Measurements from ENCODE around the gene CASP10. TPM values are rescaled to one million over a fixed set of nuclear protein-coding genes. Genes with fewer than 3 reads are reported as not detected.
"Not testable (repeated sequence)": the region's sequence is repeated elsewhere in the genome, so short reads cannot be mapped to it uniquely, and the experiment has no call there.

The CASP10 gene
- polyA plus RNA-seq, 1 donor from 2014 or later, result 14.9 TPM

- Mint-ChIP-seq H3K9me3 (peaks cover 1 to 4% (median 4%) of the 10 kb centered on the region in 3 donors), H3K27me3 (no peaks in the 10 kb centered on the region), H3K27ac (peak overlapping the region in 1 of 3 donors; percentile 16), H3K4me3 (no peak overlapping the region), H3K4me1 (peaks cover 24 to 50% (median 32%) of the 10 kb centered on the region in 3 donors), H3K36me3 (peaks cover 8% of the 10 kb centered on the region)
Measured at GRCh38 chr2:201172279-201172678, 10.7 kb upstream of the CASP10 start.

- Mint-ChIP-seq H3K36me3 (peaks cover under 1% of the 10 kb centered on the region), H3K4me3 (no peak overlapping the region), H3K4me1 (peaks cover 7 to 34% (median 16%) of the 10 kb centered on the region in 3 donors), H3K9me3 (peaks cover 1 to 4% (median 2%) of the 10 kb centered on the region in 3 donors), H3K27ac (peak overlapping the region in 1 of 3 donors; percentile 39), H3K27me3 (no peaks in the 10 kb centered on the region)
Measured at GRCh38 chr2:201174687-201175086, 8.3 kb upstream of the CASP10 start.

DNA sequence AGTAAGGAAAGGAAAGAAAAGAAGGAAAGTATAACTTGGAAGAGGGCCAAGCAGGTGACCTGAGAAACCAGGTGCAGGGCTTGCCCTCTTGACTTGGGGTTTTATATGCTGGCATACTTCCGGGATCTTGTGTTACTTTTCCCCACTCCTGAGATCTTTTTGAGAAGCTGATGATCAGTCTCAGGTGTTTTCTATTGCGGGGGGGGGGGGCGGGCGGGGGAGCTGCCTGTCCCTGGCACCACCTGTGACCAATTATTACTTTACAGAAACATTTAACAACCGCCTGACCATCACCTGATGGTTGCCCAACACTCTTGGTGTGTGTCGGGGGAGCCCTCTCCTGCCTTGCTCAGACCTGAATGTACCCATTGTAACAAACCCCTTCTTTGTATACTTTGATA, 6.9 kb upstream of the CASP10 start:
- no peaks in the 10 kb centered on the region for H3K27me3 Mint-ChIP-seq
- H3K36me3 Mint-ChIP-seq, result no peaks in the 10 kb centered on the region
- no peak overlapping the region for H3K4me3 Mint-ChIP-seq
- H3K9me3 Mint-ChIP-seq, result peaks cover 0 to 4% (median 1%) of the 10 kb centered on the region in 3 donors
- H3K27ac Mint-ChIP-seq, result peak overlapping the region in 1 of 3 donors; percentile 19
- H3K4me1 Mint-ChIP-seq, result peaks cover 5 to 25% (median 10%) of the 10 kb centered on the region in 3 donors

DNA sequence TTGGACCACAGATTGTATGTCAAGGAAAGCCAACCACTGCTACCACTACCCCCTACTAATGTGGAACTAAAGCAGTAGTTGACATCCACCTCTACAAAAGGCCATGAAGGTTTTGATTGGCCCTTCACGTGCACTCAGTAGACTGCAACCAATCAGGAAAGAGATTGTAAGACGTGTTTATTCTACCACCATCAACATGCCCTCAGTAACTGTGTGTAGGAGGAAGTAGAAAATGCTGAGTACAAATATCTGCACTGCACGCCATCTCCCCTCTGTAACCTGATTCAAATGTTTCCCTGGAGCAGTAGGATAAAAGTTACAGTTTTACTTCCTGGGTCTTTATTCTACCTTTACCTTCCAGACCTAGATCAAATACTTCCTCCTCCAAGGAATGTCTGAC, 2.9 kb upstream of the CASP10 start:
- H3K4me3 Mint-ChIP-seq, result no peak overlapping the region
- no peaks in the 10 kb centered on the region for H3K27me3 Mint-ChIP-seq
- peaks cover under 1% of the 10 kb centered on the region for H3K36me3 Mint-ChIP-seq
- H3K4me1 Mint-ChIP-seq, result peaks cover 13 to 19% (median 19%) of the 10 kb centered on the region in 3 donors
- H3K9me3 Mint-ChIP-seq, result no peaks in the 10 kb centered on the region
- peak overlapping the region in 1 of 3 donors; percentile 50 for H3K27ac Mint-ChIP-seq

DNA sequence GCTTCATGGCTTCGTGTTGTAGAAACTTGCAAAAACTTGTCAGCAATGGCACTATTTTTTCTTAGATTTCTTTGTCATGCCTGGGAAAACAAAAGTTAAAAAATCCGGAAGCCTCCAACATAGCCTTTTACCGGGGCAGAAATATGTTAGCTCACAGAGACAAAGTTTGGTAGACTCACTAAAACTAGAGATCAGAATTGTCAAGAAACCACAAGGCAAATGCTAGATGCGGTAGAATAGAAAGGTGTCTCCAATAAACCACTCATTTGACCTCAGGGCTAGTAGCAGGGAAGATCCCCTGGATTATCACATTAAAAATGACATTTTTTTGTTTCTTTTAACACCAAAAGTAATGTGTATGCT, 405 bp downstream of the CASP10 start:
- Mint-ChIP-seq H3K4me3 (peak overlapping the region; percentile 89 to 98 (median 98)), H3K36me3 (peaks cover 7% of the 10 kb centered on the region), H3K27ac (peak overlapping the region; percentile 77 to 88 (median 82)), H3K4me1 (peaks cover 24 to 36% (median 36%) of the 10 kb centered on the region in 3 donors), H3K9me3 (no peaks in the 10 kb centered on the region), H3K27me3 (no peaks in the 10 kb centered on the region)

- Mint-ChIP-seq H3K4me3 (peak overlapping the region; percentile 89 to 98 (median 98)), H3K4me1 (peaks cover 27 to 38% (median 36%) of the 10 kb centered on the region in 3 donors), H3K36me3 (peaks cover 11% of the 10 kb centered on the region), H3K27ac (peak overlapping the region; percentile 23 to 82 (median 77))
- not testable (repeated sequence) for H3K27me3 Mint-ChIP-seq, H3K9me3 Mint-ChIP-seq
Measured at GRCh38 chr2:201183835-201184234, 894 bp downstream of the CASP10 start.

GRCh38 chr2:201184248-201184647, 1.3 kb downstream of the CASP10 start:
- not testable (repeated sequence) for H3K27me3 Mint-ChIP-seq, H3K9me3 Mint-ChIP-seq
- H3K36me3 Mint-ChIP-seq, result peaks cover 11% of the 10 kb centered on the region
- H3K4me1 Mint-ChIP-seq, result peaks cover 27 to 38% (median 36%) of the 10 kb centered on the region in 3 donors
- peak overlapping the region; percentile 23 to 82 (median 77) for H3K27ac Mint-ChIP-seq
- peak overlapping the region; percentile 89 to 98 (median 98) for H3K4me3 Mint-ChIP-seq

DNA sequence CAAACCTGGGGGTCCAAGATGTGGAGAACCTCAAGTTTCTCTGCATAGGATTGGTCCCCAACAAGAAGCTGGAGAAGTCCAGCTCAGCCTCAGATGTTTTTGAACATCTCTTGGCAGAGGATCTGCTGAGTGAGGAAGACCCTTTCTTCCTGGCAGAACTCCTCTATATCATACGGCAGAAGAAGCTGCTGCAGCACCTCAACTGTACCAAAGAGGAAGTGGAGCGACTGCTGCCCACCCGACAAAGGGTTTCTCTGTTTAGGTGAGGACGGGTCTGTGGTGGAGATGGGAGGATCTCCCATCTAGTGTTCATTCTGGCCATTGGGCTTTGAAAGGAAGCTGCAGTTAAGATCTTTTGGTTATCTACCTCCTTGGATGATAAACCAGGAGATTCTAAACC, 2.9 kb downstream of the CASP10 start:
- peaks cover 13% of the 10 kb centered on the region for H3K36me3 Mint-ChIP-seq
- peak overlapping the region in 2 of 3 donors; percentile 46 to 88 for H3K27ac Mint-ChIP-seq
- no peaks in the 10 kb centered on the region for H3K9me3 Mint-ChIP-seq
- no peaks in the 10 kb centered on the region for H3K27me3 Mint-ChIP-seq
- H3K4me3 Mint-ChIP-seq, result peak overlapping the region; percentile 89 to 98 (median 98)
- peaks cover 27 to 44% (median 43%) of the 10 kb centered on the region in 3 donors for H3K4me1 Mint-ChIP-seq

- H3K36me3 Mint-ChIP-seq, result peaks cover 14% of the 10 kb centered on the region
- peak overlapping the region in 1 of 3 donors; percentile 10 for H3K27ac Mint-ChIP-seq
- peaks cover 2% of the 10 kb centered on the region for H3K27me3 Mint-ChIP-seq
- H3K4me1 Mint-ChIP-seq, result peaks cover 36 to 54% (median 53%) of the 10 kb centered on the region in 3 donors
- H3K4me3 Mint-ChIP-seq, result peak overlapping the region in 2 of 4 donors; percentile 79 to 81
- no peaks in the 10 kb centered on the region for H3K9me3 Mint-ChIP-seq
Measured at GRCh38 chr2:201186982-201187381, 4.0 kb downstream of the CASP10 start.

- Mint-ChIP-seq H3K36me3 (peaks cover 14% of the 10 kb centered on the region), H3K4me1 (peaks cover 39 to 65% (median 53%) of the 10 kb centered on the region in 3 donors), H3K27me3 (peaks cover 2% of the 10 kb centered on the region), H3K9me3 (no peaks in the 10 kb centered on the region), H3K27ac (no peak overlapping the region), H3K4me3 (peak overlapping the region in 3 of 4 donors; percentile 52 to 79 (median 57))
Measured at GRCh38 chr2:201188449-201188848, 5.5 kb downstream of the CASP10 start.

GRCh38 chr2:201191132-201191875, 8.4 kb downstream of the CASP10 start:
- H3K4me1 Mint-ChIP-seq, result peaks cover 43 to 66% (median 52%) of the 10 kb centered on the region in 3 donors
- peak overlapping the region; percentile 16 to 95 (median 81) for H3K27ac Mint-ChIP-seq
- peak overlapping the region; percentile 30 to 77 (median 52) for H3K4me3 Mint-ChIP-seq

GRCh38 chr2:201194097-201194496, 11.2 kb downstream of the CASP10 start:
- Mint-ChIP-seq H3K4me1 (peaks cover 41 to 57% (median 43%) of the 10 kb centered on the region in 3 donors), H3K9me3 (no peaks in the 10 kb centered on the region), H3K27me3 (peaks cover 2% of the 10 kb centered on the region), H3K36me3 (peaks cover 19% of the 10 kb centered on the region), H3K27ac (peak overlapping the region; percentile 61 to 91 (median 86)), H3K4me3 (peak overlapping the region; percentile 33 to 92 (median 72))

More at GRCh38 chr2:201191132-201191875, 8.4 kb downstream of the CASP10 start:
- H3K36me3 Mint-ChIP-seq, result peaks cover 26% of the 10 kb centered on the region
- no peaks in the 10 kb centered on the region for H3K9me3 Mint-ChIP-seq
- H3K27me3 Mint-ChIP-seq, result peaks cover 2% of the 10 kb centered on the region

- Mint-ChIP-seq H3K4me3 (peak overlapping the region in 1 of 4 donors; percentile 52), H3K27me3 (peaks cover 2% of the 10 kb centered on the region), H3K36me3 (peaks cover 23% of the 10 kb centered on the region), H3K27ac (peak overlapping the region; percentile 61 to 91 (median 67)), H3K4me1 (peaks cover 41 to 53% (median 45%) of the 10 kb centered on the region in 3 donors), H3K9me3 (no peaks in the 10 kb centered on the region)
Measured at GRCh38 chr2:201195331-201195730, 12.4 kb downstream of the CASP10 start.

GRCh38 chr2:201196003-201196402, 13.1 kb downstream of the CASP10 start:
- peaks cover 2% of the 10 kb centered on the region for H3K27me3 Mint-ChIP-seq
- H3K4me3 Mint-ChIP-seq, result peak overlapping the region in 2 of 4 donors; percentile 4 to 63
- H3K27ac Mint-ChIP-seq, result peak overlapping the region in 2 of 3 donors; percentile 80 to 91
- peaks cover 23% of the 10 kb centered on the region for H3K36me3 Mint-ChIP-seq
- H3K4me1 Mint-ChIP-seq, result peaks cover 39 to 51% (median 45%) of the 10 kb centered on the region in 3 donors
- no peaks in the 10 kb centered on the region for H3K9me3 Mint-ChIP-seq

- no peaks in the 10 kb centered on the region for H3K9me3 Mint-ChIP-seq
- H3K4me3 Mint-ChIP-seq, result no peak overlapping the region
- peak overlapping the region in 1 of 3 donors; percentile 91 for H3K27ac Mint-ChIP-seq
- no peaks in the 10 kb centered on the region for H3K27me3 Mint-ChIP-seq
- peaks cover 23% of the 10 kb centered on the region for H3K36me3 Mint-ChIP-seq
- H3K4me1 Mint-ChIP-seq, result peaks cover 31 to 43% (median 37%) of the 10 kb centered on the region in 3 donors
Measured at GRCh38 chr2:201196803-201197202, 13.9 kb downstream of the CASP10 start.
